HG02973 (cell line): Measurements from ENCODE around the gene TBC1D8.

Experiments used
- ATAC-seq: cut with Tn5 transposase; IDR thresholded peaks from one replicate; pipeline ENCODE4 v1.9.1; 2021; ENCODE audit warnings: moderate library complexity; ENCODE audit not compliant: unreplicated experiment

Gene TBC1D8

DNA sequence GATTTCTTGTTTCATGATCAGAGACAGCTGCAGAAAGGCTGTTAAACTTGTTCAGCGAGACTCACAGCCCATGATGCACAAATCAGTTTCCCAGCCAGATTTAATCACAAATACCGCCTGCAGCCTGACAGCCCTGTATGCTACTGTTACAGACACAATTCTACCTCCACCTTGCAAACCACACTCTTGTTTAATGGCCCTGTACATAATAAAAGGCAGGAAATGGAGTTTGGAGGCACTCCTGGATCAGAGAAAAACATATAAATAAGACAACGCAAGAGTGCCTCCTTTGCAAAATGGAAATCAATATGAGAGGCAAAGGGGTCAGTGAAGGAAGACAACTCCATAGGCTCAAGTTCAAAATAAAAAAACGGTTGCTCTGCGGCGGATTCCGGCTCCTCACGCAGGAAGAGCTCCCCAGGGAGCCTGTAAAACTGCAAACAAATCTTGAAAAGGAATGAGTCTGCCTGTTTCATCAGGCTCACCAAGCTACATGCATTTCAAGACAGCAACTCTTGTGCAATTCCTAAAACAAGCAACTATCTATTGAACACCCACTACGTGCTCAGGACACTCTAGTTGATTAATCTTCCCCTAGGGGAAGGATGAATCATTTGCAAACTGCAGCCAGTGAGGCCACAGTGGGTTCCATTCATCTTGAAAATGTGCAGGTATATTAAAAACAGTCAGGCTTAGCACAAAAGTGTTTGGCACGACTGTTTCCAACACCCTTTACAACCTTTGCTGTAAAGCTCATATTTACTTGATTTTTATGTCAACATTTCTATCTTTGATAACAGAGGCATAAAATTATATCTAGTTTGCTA is 37.5 kb downstream of the TBC1D8 start:
- ATAC-seq = no peak

DNA sequence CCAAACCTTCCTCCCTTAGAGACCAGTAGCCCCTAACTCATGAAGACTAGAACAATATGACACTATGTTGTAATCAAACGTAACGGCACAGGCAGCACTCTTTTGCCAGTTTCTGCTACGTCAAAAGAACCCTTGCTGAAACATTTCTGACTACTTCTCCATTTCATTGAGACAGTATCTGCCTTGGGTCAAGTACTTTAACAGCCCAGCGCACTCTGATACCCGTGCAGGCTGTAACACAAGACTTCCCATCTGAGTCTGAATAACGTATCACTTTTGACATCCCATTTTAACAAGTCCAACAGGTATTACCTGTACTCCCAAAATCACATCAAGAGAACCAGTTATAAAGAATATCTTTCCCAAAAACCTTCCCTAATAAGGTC is 38.4 kb downstream of the TBC1D8 start:
- no peak for ATAC-seq

DNA sequence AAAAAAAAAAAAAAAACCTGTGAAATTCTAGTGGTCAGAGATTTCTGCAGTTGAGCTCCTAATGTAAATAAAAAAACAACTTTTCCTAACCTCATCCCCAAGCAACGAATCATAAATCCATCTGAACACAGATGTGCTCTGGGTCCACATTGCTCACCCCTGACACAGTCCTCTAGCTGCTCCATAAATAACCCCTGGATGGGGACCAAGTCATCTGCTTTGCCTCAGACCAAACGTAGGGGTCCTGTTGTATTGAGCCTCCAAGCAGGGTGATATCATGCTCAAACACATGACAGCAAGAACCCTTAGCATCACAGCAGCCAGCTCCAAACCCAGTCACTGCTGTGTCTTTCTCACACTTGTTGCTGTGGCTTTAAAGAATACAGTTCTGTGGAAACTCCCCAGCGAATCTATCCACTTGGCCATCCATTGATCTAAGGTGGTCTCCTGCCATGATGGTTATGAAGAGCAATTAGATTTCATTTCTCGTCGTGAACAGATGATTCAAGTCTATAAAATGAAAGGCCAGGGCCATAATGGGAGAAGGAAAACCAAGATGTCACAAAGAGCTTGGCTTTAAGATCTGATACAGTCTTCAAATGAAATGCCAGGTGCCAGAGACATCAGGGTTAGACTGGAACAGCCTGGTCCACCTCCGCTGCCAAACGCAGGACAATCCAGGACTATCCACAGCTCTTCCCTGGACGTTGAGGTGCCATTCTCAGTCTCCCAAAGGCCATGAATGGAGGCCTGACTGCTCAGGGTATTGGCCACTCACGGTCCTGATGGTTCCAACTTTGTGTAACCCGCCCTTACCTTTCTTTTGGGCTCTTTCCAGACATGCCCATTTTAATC is 39.0 kb downstream of the TBC1D8 start:
- no peak for ATAC-seq

DNA sequence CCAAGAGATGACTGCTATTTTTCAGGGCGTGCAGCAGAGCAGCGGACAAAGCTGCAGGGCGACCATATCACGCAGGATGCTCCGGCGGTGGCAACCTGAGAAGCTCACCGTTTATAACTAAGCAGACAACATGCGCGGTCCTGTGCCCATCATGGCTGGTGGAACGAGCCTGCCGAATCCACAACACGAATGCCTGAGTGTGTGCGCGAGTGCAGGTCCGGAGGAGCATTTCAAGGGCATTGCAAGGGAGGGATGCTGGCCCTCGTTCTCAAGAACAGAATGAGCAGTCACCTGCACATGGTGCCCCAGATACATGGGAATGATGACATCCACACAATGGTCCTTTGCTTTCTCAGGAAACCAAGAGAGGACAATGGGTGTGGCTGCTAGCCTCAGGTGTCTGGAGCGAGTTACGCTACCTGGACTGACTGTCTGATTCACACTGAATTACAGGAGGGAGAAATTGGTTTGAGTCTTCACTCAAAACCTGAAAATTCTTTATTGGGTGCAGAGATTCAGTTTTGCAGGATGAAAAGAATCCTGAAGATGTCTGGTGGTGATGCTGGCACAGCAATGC is 39.8 kb downstream of the TBC1D8 start:
- no peak for ATAC-seq

DNA sequence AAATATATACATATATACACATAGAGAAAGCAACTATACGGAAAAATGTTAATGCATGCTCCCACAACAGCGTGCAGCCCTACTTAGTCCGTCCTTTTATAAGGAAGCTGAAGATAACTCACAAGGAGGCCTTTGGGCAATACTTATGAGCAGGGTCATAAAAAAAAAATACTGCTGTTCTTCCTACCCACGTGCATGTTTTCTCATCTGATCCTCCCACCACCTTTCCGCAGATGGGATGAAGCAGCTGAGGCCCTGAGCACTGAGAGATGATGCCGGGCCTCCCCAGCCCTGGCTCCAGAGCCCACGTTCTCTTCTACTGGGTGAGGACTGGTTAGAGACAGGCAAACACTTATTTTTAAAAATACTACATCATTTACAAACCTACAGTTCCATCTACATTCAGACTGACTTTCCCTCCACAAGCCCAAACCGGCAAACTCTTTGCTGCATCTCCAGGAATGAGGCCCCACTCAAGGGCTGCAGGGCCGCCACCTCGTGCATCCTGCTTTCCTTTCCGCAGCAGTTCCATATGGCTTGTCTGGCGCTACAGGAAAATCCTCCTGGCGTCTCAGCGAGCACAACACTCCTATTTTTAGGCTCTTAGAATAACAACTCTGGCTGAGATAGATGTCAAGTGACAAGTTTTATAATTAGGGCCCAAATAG is 41.6 kb downstream of the TBC1D8 start:
- ATAC-seq = no peak

DNA sequence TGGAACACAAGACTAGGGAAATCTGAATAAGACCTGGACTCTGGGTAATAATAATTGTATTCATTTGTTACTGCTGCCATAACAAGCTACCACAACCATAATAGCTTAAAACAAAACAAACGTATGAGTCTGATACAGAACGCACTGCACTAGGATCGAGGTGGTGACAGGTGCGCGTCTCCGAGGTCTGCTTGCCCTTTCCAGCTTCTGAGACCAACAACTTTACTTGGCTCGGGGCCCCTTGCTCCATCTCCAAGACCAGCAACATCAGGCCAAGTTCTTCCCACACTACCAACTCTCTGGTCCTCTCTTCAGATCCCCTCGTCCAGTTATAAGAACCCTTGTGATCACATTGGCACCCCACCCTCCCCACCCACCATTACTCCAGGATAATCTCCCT is 42.8 kb downstream of the TBC1D8 start:
- no peak for ATAC-seq

DNA sequence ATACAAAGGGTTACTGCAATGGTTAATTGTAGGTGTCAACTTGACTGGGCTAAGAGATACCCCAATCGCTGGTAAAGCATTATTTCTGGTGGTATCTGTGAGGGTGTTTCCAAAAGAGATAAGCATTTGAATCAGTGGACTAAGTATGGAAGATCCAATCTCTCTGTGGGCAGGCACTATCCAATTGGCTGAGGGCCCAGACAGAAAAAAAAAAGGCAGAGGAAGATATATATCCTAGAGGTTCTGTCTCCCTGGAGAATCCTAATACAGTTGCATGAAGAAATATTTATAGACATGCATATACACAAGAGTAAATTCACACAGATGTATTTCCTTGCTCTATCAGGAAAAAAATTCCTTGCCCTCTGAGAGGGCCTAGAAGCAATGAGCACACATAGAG is 43.9 kb downstream of the TBC1D8 start:
- ATAC-seq = no peak

DNA sequence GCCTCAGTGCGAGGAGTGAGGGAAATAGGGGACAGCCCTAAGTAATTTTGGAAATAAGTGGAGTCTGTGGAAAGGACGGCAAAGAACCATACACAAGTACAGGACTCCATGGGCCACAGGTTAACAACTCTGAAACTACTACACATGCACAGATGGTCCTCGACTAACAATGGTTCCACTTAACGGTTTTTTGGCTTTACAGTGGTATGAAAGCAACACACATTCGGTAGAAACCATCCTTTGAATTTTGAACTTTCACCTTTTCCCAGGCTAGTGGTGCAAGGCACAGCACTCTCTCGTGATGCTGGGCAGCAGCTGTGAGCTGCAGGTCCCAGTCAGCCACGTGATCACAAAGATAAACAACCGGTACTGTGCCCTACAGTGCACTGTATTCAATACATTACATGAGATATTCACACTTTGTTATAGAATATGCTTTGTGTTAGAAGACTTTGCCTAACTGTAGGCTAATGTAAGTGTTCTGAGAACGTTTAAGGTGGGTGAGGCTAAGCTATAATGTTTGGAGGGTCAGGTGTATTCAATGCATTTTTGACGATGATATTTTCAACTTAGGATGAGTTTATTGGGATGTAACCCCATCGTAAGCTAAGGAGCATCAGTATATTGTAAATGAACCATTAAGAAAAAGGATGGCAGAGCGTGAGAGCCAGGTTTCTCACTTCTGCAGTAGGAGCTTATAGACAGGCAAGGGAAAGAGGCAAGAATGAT is 44.6 kb downstream of the TBC1D8 start:
- no peak for ATAC-seq

DNA sequence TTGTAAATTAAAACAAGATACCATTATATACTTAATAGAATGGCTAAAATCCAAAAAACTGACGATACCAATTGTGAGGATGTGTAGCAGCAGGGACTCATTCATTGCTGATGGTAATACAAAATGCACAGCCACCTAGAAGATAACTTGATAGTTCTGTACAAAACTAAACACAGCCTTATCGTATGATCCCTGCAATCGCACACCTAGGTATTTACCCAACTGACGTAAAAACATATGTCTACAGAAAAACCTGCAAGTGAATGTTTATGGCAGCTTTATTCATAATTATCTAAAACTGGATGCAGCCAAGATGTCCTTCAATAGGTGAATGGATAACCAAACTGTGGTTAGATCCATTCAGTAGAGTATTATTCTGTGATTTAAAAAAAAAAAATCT is 45.5 kb downstream of the TBC1D8 start:
- ATAC-seq = no peak

DNA sequence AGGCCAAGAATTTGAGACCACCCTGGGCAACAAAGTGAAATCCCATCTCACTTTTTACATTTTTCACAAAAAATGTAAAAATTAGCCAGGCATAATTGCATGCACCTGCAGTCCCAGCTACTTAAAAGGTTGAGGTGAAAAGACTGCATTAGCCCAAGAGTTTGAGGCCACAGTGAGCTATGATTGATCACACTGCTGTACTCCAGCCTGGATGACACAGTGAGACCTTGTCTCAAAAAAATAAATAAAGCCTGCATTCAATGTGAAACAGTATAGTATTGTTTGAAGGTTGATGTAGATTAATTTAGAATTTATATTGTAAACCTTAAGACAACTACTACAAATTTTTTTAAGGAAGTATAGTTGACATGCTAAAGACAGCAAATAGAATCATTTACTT is 53.5 kb downstream of the TBC1D8 start:
- no peak for ATAC-seq

DNA sequence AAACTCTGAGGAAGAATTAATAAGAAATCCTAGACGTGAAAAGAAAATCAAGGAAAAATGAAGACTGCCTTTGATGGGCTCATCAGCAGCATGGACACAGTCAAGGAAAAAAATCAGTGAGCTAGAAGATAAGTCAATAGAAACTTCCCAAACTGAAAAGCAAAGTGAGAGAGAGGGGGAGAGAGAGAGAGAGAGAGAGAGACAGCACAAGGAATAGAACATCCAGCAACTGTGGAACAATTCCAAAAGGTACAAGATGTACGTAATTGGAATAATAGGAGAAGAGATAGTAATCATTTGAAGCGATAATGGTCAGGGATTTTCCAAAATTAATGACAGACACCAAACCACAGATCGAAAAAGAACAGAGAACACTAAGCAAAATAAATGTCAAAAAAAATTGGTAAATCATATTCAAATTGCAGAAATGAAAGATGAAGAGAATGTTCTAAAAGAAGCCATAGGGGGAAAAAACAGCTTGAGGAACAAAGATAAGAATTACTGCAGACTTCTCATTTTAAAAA is 54.5 kb downstream of the TBC1D8 start:
- no peak for ATAC-seq

DNA sequence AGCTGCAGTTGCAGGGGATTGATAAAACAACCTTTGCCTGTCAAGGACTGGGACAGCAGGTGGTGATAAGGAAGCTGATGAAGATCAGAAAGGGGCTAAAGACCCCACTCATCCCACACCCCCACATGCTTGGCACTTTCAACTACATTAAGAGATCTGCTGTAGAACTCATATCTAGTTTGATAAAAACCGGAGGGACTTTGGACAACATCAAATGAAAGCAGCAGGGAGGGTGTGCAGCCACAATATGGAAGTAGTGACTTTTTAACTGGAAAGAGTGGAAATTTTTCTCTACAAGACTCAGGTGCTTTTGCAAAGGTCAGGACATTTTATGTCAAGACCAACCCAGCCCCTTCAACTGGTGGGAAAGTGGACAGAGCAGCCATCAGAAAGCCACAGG is 56.8 kb downstream of the TBC1D8 start:
- ATAC-seq = no peak

DNA sequence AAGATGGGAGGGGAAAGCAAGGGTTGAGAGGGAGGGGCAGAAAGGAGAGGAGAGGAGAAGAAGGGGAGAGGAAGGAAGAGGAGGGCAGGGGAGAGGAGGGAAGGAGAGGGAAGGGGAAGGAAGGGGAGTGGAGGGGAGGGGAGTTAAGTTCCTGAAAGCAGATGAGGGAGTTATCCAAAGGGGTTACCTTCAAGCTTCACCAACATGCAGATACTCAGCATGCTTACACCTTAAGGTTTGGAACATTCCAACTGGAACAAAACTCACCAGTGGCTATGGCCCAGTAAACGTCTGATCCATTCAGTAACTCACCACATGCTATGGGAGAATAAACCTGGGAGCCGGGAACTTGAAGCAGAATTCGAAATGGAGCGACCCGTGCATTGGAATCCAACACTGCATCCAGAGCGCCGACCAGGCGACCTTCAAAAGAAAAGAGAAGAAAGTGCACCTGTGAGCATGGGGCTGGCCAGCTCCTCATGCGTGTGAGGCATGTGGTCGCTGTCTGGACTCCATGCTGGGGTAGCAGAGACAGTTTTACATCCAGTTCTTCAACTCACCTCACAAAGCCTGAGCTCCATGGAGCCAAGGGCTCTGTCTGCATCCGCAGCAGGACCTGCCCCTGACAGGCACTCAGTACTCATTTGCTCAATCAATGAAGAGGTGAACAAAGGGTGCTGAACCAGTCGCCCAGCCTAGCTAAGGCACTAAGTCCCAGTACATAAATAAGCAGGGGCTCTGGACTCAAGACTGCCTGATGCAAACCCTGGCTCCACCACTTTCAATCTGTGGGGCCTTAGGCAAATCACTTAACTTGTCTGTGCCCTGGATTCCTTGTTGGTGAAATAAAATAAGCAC is 61.0 kb downstream of the TBC1D8 start:
- ATAC-seq = no peak

DNA sequence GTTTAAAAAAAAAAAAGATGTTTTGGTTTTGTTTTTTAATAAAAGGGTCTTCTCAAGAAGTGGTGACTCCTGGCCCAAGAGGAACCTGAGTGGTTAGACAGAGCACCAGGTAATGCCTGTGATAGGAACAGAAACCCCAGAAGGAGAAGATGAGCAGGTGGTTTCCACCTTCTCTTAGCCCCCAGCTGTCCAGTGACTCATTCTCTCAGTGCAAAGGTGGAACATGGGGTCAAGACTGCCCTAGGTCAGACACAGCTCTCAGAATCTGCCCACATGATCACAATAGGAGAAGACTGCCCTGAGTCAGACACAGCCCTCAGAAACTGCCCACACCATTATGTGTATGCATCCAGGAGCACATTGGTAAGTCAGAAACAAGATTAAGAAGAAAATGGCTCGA is 61.8 kb downstream of the TBC1D8 start:
- ATAC-seq = peak; percentile 90

DNA sequence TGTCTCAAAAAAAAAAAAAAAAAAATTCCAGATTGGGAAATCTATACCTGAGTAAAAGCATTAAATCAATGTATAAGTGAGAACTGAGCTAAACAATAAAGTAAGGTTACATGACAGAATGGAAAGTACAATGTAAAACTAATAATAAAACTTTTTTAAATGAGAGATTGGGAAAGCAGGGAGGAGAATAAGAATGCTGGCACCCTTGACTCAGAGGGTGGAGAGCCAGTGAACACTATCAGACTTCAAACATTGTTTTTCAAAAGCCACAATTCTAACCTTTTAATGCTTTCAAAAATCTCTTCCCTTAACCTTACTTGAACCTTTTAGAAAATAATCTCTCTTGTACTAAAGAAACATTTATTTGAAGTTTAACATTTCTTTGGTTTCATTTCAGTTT is 63.5 kb downstream of the TBC1D8 start:
- no peak for ATAC-seq

DNA sequence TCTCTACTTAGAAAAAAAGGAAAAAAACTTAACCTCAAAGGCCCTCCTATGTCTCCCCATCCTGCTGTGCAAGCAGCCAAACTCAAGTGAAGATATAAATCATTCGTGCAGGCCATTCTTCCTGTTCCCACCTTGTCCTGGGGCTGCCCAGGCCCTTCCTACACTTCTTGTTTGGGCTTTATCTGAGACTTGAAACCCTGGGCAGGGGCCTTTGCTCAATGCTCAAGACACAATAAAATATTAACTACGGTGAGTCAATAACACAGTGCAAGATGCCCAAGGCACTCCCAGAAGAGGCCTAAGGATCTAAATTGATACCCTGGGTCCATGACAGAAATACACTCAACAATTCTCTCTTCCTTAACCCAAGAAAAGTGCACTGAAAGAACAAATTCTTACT is 67.6 kb downstream of the TBC1D8 start:
- no peak for ATAC-seq

DNA sequence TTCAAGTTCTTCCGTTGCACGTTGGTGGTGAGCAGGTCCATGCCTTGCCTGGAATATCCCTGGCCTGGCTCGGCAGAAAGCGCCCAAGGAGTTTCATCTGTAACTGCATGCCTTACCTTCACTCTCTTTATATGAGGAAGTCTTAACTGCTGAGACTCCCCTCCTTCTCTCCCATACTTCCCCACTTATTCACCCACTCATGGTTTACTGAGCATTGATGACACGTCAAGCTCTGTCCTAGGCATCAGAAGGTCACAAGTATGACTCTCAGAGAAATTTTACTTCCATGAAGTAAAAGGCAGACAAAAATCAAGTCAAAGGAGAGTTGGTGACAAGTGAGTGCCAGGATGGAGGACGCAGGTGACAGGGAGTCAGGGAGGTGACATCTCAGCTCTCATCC is 68.2 kb downstream of the TBC1D8 start:
- ATAC-seq = no peak

DNA sequence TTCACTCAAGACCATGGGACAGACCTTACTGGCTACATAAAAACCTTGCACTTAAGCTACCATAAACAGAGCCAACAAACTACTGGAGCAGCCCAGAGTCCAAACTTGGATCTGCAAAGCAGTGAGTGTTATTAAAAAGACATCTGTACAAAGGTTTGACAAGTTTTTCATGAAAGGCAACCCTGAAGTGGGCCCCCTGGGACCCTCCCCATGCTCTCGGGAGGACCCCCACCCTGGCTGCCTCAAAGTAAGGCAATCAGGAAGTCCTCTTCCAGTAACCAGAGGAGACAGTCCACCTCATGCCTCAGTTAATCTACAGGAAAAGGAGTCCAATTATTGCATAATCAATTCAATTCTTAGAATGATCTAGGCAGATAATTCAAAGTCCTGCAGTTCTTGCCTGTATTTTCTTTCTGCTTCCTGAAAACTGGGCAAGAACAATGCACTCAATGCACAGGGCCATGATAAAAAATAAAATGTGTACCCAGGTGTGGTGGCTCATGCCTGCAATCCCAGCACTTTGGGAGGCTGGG is 69.7 kb downstream of the TBC1D8 start:
- no peak for ATAC-seq
